A549 (cell line): ENCODE measurements around the gene PDZK1IP1. TPM values are rescaled to one million over a fixed set of nuclear protein-coding genes. Genes with fewer than 3 reads are reported as not detected.

Experiments used
- ATAC-seq, 2 experiments: fragments of 200-7000 bp in 1 of 2; fragments of >200 bp in 1 of 2; cut with Nextera tagmentation in 1 of 2; cut with Tn5 transposase in 1 of 2; 3 replicates each; pipeline versions ENCODE4 v1.8.0 to v1.9.1; 2018 to 2020; ENCODE audit warnings: mild to moderate bottlenecking in 1 of 2, moderate library complexity in 1 of 2
- CTCF ChIA-PET: fragments of 300-600 bp; sonication (Branson Sonifier 250); formaldehyde crosslinking; extraction: SDS; loops from one replicate; lab custom pipeline; 2021; ENCODE audit warnings: antibody characterized with exemption, inconsistent platforms; lab: Yijun Ruan, JAX
- POLR2A ChIA-PET: fragments of 350-600 bp; formaldehyde crosslinking; extraction: SDS; loops from one replicate; lab custom pipeline; 2021; ENCODE audit warnings: antibody characterized with exemption, inconsistent platforms; lab: Yijun Ruan, JAX
- DNase-seq, 2 experiments: peaks; one replicate each; pipeline versions ENCODE4 v3.0.0 to v3.0.0-alpha.2; 2011 to 2016; ENCODE audit warnings: low read depth in 1 of 2, low spot score in 1 of 2
- FAIRE-seq: peaks from 2 replicates; lab custom pipeline; 2011; peaks lifted over from hg19 to GRCh38; lab: Jason Lieb, UNC
- H3K27ac ChIP-seq, 2 experiments: fragments of >200 bp; sonication (Bioruptor Twin); formaldehyde crosslinking; 3 replicates each; pipeline ENCODE4 v1.5.1; 2016 to 2017
- H3K4me1 ChIP-seq: fragments of >200 bp; sonication (Bioruptor Twin); formaldehyde crosslinking; 3 replicates; pipeline ENCODE4 v1.6.1; 2016
- H3K4me2 ChIP-seq: fragments of >200 bp; sonication (Bioruptor Twin); formaldehyde crosslinking; 3 replicates; pipeline ENCODE4 v1.6.1; 2016
- H3K4me3 ChIP-seq: fragments of >200 bp; sonication (Bioruptor Twin); formaldehyde crosslinking; 3 replicates; pipeline ENCODE4 v1.5.1; 2016
- H3K9me3 ChIP-seq: fragments of >200 bp; sonication (Bioruptor Twin); formaldehyde crosslinking; 3 replicates; pipeline ENCODE4 v1.6.1; 2016
- CBX8 ChIP-seq: fragments of 200-600 bp; sonication (generic); IDR thresholded peaks from 2 replicates; pipeline ENCODE4 v1.6.1; 2016
- CHD2 ChIP-seq: fragments of 150-350 bp; IDR thresholded peaks from 2 replicates; pipeline ENCODE4 v1.6.1; 2014; ENCODE audit warnings: low read length; ENCODE audit not compliant: partially characterized antibody
- EHMT2 ChIP-seq: fragments of 200-600 bp; sonication (generic); IDR thresholded peaks from 2 replicates; pipeline ENCODE4 v1.6.1; 2016; ENCODE audit warnings: antibody characterized with exemption, low read depth, mild to moderate bottlenecking, moderate library complexity
- ESRRA ChIP-seq: fragments of 150-350 bp; IDR thresholded peaks from 2 replicates; pipeline ENCODE4 v1.6.1; 2014; ENCODE audit warnings: mild to moderate bottlenecking, low read length, borderline replicate concordance
- FOSB ChIP-seq: fragments of 250-450 bp; sonication (Bioruptor Pico); IDR thresholded peaks from 2 replicates; pipeline ENCODE4 v1.5.0; 2020; ENCODE audit warnings: mild to moderate bottlenecking, moderate library complexity
- FOSL2 ChIP-seq, 2 experiments: fragments of 450-650 bp in 1 of 2; fragments of >200 bp in 1 of 2; sonication (Bioruptor Twin) in 1 of 2; formaldehyde crosslinking; IDR thresholded peaks; 2 replicates each; pipeline versions ENCODE4 v1.5.0 to v1.6.1; 2016 to 2020; ENCODE audit warnings: mild to moderate bottlenecking in 1 of 2, moderate library complexity in 1 of 2
- FOXS1 ChIP-seq: fragments of 250-450 bp; sonication (Bioruptor Pico); IDR thresholded peaks from 2 replicates; pipeline ENCODE4 v1.5.0; 2020; ENCODE audit warnings: mild to moderate bottlenecking, moderate library complexity
- GATA3 ChIP-seq: IDR thresholded peaks from 2 replicates; pipeline ENCODE4 v1.6.1; 2012; ENCODE audit warnings: borderline replicate concordance
- HDAC2 ChIP-seq: fragments of 200-600 bp; sonication (generic); IDR thresholded peaks from 2 replicates; pipeline ENCODE4 v1.6.1; 2016
- HOXB13 ChIP-seq: fragments of 250-450 bp; sonication (Bioruptor Pico); IDR thresholded peaks from 2 replicates; pipeline ENCODE4 v1.5.0; 2020; ENCODE audit warnings: low read depth, mild to moderate bottlenecking, moderate library complexity
- JUN ChIP-seq, 2 experiments: fragments of >200 bp; sonication (Bioruptor Twin); formaldehyde crosslinking; IDR thresholded peaks; 2 replicates in 1 of 2; 3 replicates in 1 of 2; pipeline ENCODE4 v1.6.1; 2016 to 2017
- KDM1A ChIP-seq: fragments of 200-600 bp; sonication (generic); IDR thresholded peaks from 2 replicates; pipeline ENCODE4 v1.6.1; 2016; ENCODE audit warnings: low read depth, mild to moderate bottlenecking
- KDM5A ChIP-seq: fragments of 200-600 bp; sonication (generic); IDR thresholded peaks from 2 replicates; pipeline ENCODE4 v1.6.1; 2016; ENCODE audit warnings: antibody characterized with exemption, mild to moderate bottlenecking
- PHF8 ChIP-seq: fragments of 200-600 bp; sonication (generic); IDR thresholded peaks from 2 replicates; pipeline ENCODE4 v1.6.1; 2016; ENCODE audit warnings: low read depth, mild to moderate bottlenecking, antibody characterized with exemption, moderate library complexity, borderline replicate concordance
- RCOR1 ChIP-seq: fragments of 150-350 bp; IDR thresholded peaks from 2 replicates; pipeline ENCODE4 v1.6.1; 2014; ENCODE audit warnings: antibody characterized with exemption, low read length, low read depth
- RNF2 ChIP-seq: fragments of 200-600 bp; sonication (generic); IDR thresholded peaks from 2 replicates; pipeline ENCODE4 v1.6.1; 2016; ENCODE audit warnings: low read depth, mild to moderate bottlenecking, antibody characterized with exemption, moderate library complexity, borderline replicate concordance
- SMC3 ChIP-seq: fragments of >200 bp; sonication (Bioruptor Twin); formaldehyde crosslinking; IDR thresholded peaks from 3 replicates; pipeline ENCODE4 v1.6.1; 2018; ENCODE audit warnings: inconsistent platforms
- SREBF2 ChIP-seq: fragments of 450-650 bp; IDR thresholded peaks from 2 replicates; pipeline ENCODE4 v1.6.1; 2014; ENCODE audit warnings: mild to moderate bottlenecking, moderate library complexity
- TP53 ChIP-seq: fragments of 250-450 bp; sonication (Bioruptor Pico); IDR thresholded peaks from 2 replicates; pipeline ENCODE4 v1.5.0; 2021; ENCODE audit warnings: mild to moderate bottlenecking, moderate library complexity
- ZNF302 ChIP-seq: fragments of 250-450 bp; sonication (Bioruptor Pico); IDR thresholded peaks from 2 replicates; pipeline ENCODE4 v1.9.0; 2021; ENCODE audit warnings: inconsistent platforms, mild to moderate bottlenecking, moderate library complexity
- ZSCAN20 ChIP-seq: fragments of 250-450 bp; sonication (Bioruptor Pico); IDR thresholded peaks from 2 replicates; pipeline ENCODE4 v1.8.0; 2022; ENCODE audit warnings: mild to moderate bottlenecking, moderate library complexity
- WGBS: methylation state at CpG from one replicate; pipeline ENCODE4 v1.1.6; 2017; ENCODE audit errors: missing lambda C conversion rate; 5-methylcytosine and 5-hydroxymethylcytosine counted together
- polyA plus RNA-seq, 4 experiments: library from polyadenylated mRNA; depleted of rRNA in 3 of 4; stranded (reverse); fragments of >200 nt; fragmentation: RNase III in 1 of 4; extraction: RNeasy Plus Mini Kit Qiagen cat#74134 plus additional on column Dnase treatment in 1 of 4; gene quantifications; 2 replicates in 3 of 4; 3 replicates in 1 of 4; pipeline ENCODE4 v1.2.3, GENCODE V29; 2011 to 2017
- TF ChIP-seq, protein P1 (sequence below): fragments of 250-450 bp; sonication (Bioruptor Pico); IDR thresholded peaks from 2 replicates; pipeline ENCODE4 v1.5.0; 2020; ENCODE audit warnings: low read depth, mild to moderate bottlenecking, moderate library complexity
- TF ChIP-seq, protein P2 (sequence below): IDR thresholded peaks from 2 replicates; pipeline ENCODE4 v1.6.1; 2012
- TF ChIP-seq, protein P3 (sequence below): fragments of >200 bp; sonication (Bioruptor Twin); formaldehyde crosslinking; IDR thresholded peaks from 3 replicates; pipeline ENCODE4 v1.5.1; 2016
- TF ChIP-seq, protein P4 (sequence below): fragments of 200-600 bp; sonication (generic); IDR thresholded peaks from 2 replicates; pipeline ENCODE4 v1.6.1; 2016; ENCODE audit warnings: antibody characterized with exemption, mild to moderate bottlenecking, moderate library complexity
- TF ChIP-seq, protein P5 (sequence below): IDR thresholded peaks from 2 replicates; pipeline ENCODE4 v1.6.1; 2012

Gene PDZK1IP1
- polyA plus RNA-seq, 2 of the 4 experiments (the other 2 are of a cell fraction), result 2.2 to 6.4 TPM

DNA sequence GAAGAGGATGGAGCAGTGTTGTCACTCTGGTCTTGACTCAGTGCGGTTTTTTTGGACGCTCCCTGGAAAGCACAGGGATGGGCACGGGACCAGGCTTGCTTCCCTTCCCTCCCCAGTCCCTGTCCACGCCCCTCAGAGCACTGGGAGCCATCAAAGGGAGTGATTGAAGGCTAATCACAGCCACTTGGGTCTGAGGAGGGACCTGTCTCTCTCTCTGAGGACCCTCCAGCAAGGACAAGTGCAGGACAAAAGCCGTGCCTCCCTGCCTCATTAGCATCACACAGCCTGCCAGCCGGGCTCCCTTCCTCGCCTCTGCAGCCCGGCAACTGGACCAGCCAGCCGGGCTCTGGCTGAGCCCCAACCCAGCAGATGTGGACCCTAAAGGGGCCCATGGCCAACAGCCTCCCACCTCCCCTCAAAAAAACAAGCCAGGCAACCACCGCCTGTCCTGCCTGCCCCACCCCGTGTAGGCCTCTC, 18.6 kb upstream of the PDZK1IP1 start:
- CTCF ChIA-PET, result no interaction called here
- H3K4me3 ChIP-seq, result no peak overlapping the region
- ATAC-seq (no peak), FAIRE-seq (no peak)
- H3K27ac ChIP-seq, result no peak overlapping the region
- TF ChIP-seq, protein P1, sequence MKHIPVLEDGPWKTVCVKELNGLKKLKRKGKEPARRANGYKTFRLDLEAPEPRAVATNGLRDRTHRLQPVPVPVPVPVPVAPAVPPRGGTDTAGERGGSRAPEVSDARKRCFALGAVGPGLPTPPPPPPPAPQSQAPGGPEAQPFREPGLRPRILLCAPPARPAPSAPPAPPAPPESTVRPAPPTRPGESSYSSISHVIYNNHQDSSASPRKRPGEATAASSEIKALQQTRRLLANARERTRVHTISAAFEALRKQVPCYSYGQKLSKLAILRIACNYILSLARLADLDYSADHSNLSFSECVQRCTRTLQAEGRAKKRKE (CRISPR knock-in tag), result no peak
- no peak for TF ChIP-seq PHF8
- no peak for TF ChIP-seq SMC3
- no peak for TF ChIP-seq HDAC2
- TF ChIP-seq FOSB (CRISPR knock-in tag), result no peak
- TF ChIP-seq EHMT2, result no peak
- no peak for TF ChIP-seq RNF2
- TF ChIP-seq, protein P2, sequence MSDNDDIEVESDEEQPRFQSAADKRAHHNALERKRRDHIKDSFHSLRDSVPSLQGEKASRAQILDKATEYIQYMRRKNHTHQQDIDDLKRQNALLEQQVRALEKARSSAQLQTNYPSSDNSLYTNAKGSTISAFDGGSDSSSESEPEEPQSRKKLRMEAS, result no peak
- no peak for TF ChIP-seq ZSCAN20 (CRISPR knock-in tag)
- TF ChIP-seq FOSL2 (IDR thresholded peaks at IDR 0.05), result no peak
- TF ChIP-seq FOSL2 (CRISPR knock-in tag; IDR thresholded peaks at IDR 0.05), result no peak
- TF ChIP-seq GATA3, result no peak
- no peak for TF ChIP-seq ESRRA
- TF ChIP-seq, protein P3, sequence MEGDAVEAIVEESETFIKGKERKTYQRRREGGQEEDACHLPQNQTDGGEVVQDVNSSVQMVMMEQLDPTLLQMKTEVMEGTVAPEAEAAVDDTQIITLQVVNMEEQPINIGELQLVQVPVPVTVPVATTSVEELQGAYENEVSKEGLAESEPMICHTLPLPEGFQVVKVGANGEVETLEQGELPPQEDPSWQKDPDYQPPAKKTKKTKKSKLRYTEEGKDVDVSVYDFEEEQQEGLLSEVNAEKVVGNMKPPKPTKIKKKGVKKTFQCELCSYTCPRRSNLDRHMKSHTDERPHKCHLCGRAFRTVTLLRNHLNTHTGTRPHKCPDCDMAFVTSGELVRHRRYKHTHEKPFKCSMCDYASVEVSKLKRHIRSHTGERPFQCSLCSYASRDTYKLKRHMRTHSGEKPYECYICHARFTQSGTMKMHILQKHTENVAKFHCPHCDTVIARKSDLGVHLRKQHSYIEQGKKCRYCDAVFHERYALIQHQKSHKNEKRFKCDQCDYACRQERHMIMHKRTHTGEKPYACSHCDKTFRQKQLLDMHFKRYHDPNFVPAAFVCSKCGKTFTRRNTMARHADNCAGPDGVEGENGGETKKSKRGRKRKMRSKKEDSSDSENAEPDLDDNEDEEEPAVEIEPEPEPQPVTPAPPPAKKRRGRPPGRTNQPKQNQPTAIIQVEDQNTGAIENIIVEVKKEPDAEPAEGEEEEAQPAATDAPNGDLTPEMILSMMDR, result no peak
- TF ChIP-seq, all 56 proteins: peak for 0
- DNase-seq, result no peak
- Histone ChIP-seq H3K9me3 (no peaks in the 10 kb centered on the region), H3K4me2 (no peak overlapping the region), H3K4me1 (no peaks in the 10 kb centered on the region)
- WGBS, result 81% methylated on average over 8 of the region's 11 CpGs
- POLR2A ChIA-PET, result no interaction called here

DNA sequence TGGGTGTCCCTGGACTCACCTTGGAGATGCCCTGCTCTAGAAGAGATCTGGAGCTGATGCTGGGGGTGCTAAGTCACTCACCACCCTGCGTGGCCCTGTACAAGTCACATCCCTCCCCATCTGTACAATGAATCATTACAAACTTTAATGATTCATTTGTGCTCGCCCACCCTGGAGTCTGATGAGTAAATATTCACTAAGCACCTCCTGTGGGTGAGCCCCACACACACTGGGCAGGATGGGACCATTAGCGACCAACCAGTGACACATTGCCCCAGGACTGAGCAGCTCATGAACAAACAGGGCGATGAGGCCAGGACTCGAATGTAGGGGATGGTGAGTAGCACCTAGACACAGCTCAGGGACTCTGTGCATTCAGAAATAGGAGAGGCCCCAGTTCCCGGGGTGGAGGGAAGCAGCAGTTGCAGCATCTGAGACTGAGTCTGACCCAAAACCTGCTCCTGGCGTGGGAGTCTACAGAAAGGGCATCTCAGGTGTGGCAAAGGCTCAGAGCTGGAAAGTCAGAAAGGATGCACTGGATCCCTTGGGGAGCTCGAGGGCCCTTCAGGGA, 18.1 kb upstream of the PDZK1IP1 start:
- CTCF ChIA-PET, result interaction anchor here (1.6 kb wide), 1 partner anchor 29 kb away, joined by 5 read pairs; no protein-coding TSS in a partner anchor
- no peaks in the 10 kb centered on the region for H3K4me1 ChIP-seq
- no peak overlapping the region for H3K4me2 ChIP-seq
- no peak for DNase-seq
- WGBS, result 38% methylated on average over 6 of the region's 8 CpGs
- no peak overlapping the region for H3K4me3 ChIP-seq
- no peak overlapping the region for H3K27ac ChIP-seq
- ATAC-seq, result no peak; a peak in 1 of 6 replicates
- POLR2A ChIA-PET, result no interaction called here
- H3K9me3 ChIP-seq, result 0 out of 3 replicates have a peak, but pooled peaks cover 3% of the 10 kb centered on the region
- FAIRE-seq, result no peak
- TF ChIP-seq, protein P3, result no peak
- TF ChIP-seq JUN (IDR thresholded peaks at IDR 0.05) (no peak), EHMT2 (no peak), CHD2 (no peak), SREBF2 (no peak), KDM1A (no peak), FOXS1 (CRISPR knock-in tag) (no peak), HOXB13 (no peak), ESRRA (no peak), TP53 (no peak), CBX8 (no peak), ZNF302 (no peak), KDM5A (no peak), RCOR1 (no peak)
- TF ChIP-seq, protein P4, sequence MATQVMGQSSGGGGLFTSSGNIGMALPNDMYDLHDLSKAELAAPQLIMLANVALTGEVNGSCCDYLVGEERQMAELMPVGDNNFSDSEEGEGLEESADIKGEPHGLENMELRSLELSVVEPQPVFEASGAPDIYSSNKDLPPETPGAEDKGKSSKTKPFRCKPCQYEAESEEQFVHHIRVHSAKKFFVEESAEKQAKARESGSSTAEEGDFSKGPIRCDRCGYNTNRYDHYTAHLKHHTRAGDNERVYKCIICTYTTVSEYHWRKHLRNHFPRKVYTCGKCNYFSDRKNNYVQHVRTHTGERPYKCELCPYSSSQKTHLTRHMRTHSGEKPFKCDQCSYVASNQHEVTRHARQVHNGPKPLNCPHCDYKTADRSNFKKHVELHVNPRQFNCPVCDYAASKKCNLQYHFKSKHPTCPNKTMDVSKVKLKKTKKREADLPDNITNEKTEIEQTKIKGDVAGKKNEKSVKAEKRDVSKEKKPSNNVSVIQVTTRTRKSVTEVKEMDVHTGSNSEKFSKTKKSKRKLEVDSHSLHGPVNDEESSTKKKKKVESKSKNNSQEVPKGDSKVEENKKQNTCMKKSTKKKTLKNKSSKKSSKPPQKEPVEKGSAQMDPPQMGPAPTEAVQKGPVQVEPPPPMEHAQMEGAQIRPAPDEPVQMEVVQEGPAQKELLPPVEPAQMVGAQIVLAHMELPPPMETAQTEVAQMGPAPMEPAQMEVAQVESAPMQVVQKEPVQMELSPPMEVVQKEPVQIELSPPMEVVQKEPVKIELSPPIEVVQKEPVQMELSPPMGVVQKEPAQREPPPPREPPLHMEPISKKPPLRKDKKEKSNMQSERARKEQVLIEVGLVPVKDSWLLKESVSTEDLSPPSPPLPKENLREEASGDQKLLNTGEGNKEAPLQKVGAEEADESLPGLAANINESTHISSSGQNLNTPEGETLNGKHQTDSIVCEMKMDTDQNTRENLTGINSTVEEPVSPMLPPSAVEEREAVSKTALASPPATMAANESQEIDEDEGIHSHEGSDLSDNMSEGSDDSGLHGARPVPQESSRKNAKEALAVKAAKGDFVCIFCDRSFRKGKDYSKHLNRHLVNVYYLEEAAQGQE, result no peak
- TF ChIP-seq, protein P5, sequence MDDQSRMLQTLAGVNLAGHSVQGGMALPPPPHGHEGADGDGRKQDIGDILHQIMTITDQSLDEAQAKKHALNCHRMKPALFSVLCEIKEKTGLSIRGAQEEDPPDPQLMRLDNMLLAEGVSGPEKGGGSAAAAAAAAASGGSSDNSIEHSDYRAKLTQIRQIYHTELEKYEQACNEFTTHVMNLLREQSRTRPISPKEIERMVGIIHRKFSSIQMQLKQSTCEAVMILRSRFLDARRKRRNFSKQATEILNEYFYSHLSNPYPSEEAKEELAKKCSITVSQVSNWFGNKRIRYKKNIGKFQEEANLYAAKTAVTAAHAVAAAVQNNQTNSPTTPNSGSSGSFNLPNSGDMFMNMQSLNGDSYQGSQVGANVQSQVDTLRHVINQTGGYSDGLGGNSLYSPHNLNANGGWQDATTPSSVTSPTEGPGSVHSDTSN, result no peak
